Stomach (tissue), 4 donors: Measurements from ENCODE around the gene MAST2.

Experiments
- CTCF ChIP-seq, 7 experiments: fragments of 450-650 bp in 4 of 7; fragments of 200-600 bp in 3 of 7; sonication (generic) in 3 of 7; IDR thresholded peaks; one replicate each; pipeline ENCODE4 v1.5.1; 2016 to 2019; ENCODE audit warnings: antibody characterized with exemption in 7 of 7, control low read depth in 2 of 7, mild to moderate bottlenecking in 1 of 7
- POLR2A ChIP-seq, 4 donors: fragments of 450-650 bp; IDR thresholded peaks; one replicate each; pipeline ENCODE4 v1.6.1; 2016; ENCODE audit warnings: antibody characterized with exemption in 4 of 4, control low read depth in 2 of 4, mild to moderate bottlenecking in 1 of 4, moderate library complexity in 1 of 4

DNA sequence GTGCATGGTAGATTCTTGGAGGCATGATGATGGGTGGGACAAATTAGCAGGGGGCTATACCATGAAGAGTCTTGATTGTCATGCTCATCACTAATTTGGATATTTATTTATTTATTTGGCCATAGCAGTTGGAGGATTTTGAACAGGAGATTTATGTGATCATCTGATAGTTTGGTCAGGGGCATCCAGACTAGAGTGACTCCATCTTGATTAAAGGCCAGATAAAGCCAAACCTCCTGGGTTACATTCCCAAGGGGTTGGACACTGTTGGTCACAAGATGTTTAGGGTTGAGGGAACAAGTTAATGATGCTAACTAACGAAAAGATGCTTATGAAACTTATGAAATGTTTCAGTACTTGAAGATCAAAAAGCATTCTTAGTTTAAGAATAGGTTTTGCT, 139.8 kb downstream of the MAST2 start:
- TF ChIP-seq CTCF (IDR thresholded peaks at IDR 0.05) (no peak), POLR2A (IDR thresholded peaks at IDR 0.05) (no peak)
